Stimulated activated CD8-positive, alpha-beta memory T cell treated with anti-CD3 and anti-CD28 coated beads, Interleukin-15, amount 100 ng/mL, for 48 hours (primary cell): Measurements from ENCODE around the gene ORM1.

Experiments
- DNase-seq, 2 donors: peaks; one replicate each; pipeline ENCODE4 v3.0.0-alpha.2; 2020; ENCODE audit warnings: low read depth in 2 of 2

Gene ORM1

GRCh38 chr9:114342755-114343440 is 20.0 kb downstream of the ORM1 start:
- no peak for DNase-seq

- DNase-seq: no peak
These were observed 20.7 kb downstream of the ORM1 start for GRCh38 chr9:114343471-114344187.

- DNase-seq: no peak
These were observed 21.3 kb downstream of the ORM1 start for GRCh38 chr9:114344188-114344566.

- no peak for DNase-seq
These were observed 21.8 kb downstream of the ORM1 start for GRCh38 chr9:114344692-114345091.

GRCh38 chr9:114345493-114346065 is 22.7 kb downstream of the ORM1 start:
- no peak for DNase-seq

GRCh38 chr9:114346146-114346545 is 23.2 kb downstream of the ORM1 start:
- no peak for DNase-seq

GRCh38 chr9:114347675-114348074 is 24.8 kb downstream of the ORM1 start:
- DNase-seq: no peak

GRCh38 chr9:114348261-114348905 is 25.5 kb downstream of the ORM1 start:
- DNase-seq: no peak

- DNase-seq: peak; percentile 88 to 90
These were observed 26.1 kb downstream of the ORM1 start for GRCh38 chr9:114348906-114349482.

GRCh38 chr9:114349713-114350480 is 27.0 kb downstream of the ORM1 start:
- DNase-seq: no peak

- DNase-seq: no peak
These were observed 27.9 kb downstream of the ORM1 start for GRCh38 chr9:114350636-114351401.

- no peak for DNase-seq
These were observed 29.0 kb downstream of the ORM1 start for GRCh38 chr9:114351932-114352331.

- no peak for DNase-seq
These were observed 32.9 kb downstream of the ORM1 start for GRCh38 chr9:114355821-114356220.

- no peak for DNase-seq
These were observed 33.9 kb downstream of the ORM1 start for GRCh38 chr9:114356792-114357191.

GRCh38 chr9:114357360-114357759 is 34.5 kb downstream of the ORM1 start:
- DNase-seq: no peak

- DNase-seq: no peak
These were observed 35.0 kb downstream of the ORM1 start for GRCh38 chr9:114357911-114358328.

- DNase-seq: no peak
These were observed 36.9 kb downstream of the ORM1 start for GRCh38 chr9:114359801-114360200.

- DNase-seq: no peak
These were observed 38.6 kb downstream of the ORM1 start for GRCh38 chr9:114361542-114361941.

- DNase-seq: no peak
These were observed 39.5 kb downstream of the ORM1 start for GRCh38 chr9:114362394-114362793.

GRCh38 chr9:114363424-114363823 is 40.5 kb downstream of the ORM1 start:
- DNase-seq: no peak
